ENCODE measurements around the gene GAGE10.
"Not testable (repeated sequence)": the region's sequence is repeated elsewhere in the genome, so short reads cannot be mapped to it uniquely, and the experiment has no call there.

Gene GAGE10

DNA sequence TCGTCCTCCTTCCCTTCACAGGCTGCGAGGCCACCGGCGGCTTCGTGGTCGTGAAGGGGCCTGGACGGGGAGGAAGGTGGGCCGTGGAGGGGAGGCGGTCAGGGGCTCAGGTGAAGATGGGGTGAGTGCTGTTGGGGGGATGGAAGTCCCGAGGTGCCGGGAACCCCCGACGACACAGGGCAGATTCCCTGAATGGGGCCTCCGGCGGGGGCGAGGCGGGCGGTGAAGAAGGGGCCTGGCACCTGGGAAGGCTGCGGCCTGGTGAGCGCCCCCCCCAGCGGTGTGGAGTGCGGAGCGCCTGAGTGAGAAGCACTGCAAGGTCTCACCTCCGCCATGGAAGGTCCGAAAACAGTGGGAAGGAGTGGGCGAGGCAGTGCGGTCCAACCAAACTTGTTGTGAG lies 18.8 kb downstream of the GAGE10 start:
- in situ Hi-C loops (cut with MboI; ENCODE audit: low sequenced_read_pairs): not testable (repeated sequence)

DNA sequence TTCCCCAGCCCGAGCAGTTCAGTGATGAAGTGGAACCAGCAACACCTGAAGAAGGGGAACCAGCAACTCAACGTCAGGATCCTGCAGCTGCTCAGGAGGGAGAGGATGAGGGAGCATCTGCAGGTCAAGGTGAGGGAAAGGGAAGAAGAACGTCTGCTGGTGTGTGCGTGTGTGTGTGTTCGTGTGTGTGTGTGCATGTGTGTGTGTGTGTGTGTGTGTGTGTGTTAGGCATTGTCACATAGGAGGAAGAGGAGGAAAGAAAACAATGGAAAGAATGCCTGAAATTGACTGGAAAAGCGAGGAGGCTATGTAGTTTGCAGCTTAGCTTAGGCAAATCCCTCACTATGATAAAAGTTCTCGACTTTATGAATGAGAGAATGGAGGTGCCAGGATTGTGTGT lies 20.3 kb downstream of the GAGE10 start:
- in situ Hi-C loops (cut with MboI; ENCODE audit: low sequenced_read_pairs): not testable (repeated sequence)

DNA sequence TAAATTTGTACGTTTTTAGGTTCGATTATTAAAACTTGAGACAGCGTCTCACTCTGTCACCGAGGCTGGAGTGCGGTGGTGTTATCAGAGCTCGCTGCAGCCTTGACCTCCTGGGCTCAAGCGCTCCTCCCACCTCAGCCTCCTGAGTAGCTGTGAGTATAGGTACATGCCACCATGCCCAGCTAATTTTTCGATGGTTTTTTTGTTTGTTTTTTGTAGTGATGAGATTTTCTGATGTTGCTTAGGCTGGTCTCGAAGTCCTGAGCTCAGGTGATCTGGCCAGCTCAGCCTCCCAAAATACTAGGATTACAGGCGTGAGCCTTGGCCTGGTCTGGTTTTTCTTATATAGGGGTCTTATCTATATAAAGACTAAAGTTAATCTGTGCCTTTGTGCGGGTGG lies 27.0 kb downstream of the GAGE10 start:
- in situ Hi-C loops (cut with MboI; ENCODE audit: low sequenced_read_pairs): not testable (repeated sequence)

DNA sequence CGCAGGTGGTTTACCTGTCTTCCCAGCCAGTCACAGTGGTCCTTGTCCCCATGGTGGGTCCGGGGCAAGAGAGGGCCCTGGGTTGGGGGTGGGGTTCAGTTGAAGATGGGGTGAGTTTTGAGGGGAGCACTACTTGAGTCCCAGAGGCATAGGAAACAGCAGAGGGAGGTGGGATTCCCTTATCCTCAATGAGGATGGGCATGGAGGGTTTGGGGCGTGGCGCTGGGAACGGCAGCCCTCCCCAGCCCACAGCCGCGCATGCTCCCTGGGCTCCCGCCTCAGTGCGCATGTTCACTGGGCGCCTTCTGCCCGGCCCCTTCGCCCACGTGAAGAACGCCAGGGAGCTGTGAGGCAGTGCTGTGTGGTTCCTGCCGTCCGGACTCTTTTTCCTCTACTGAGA lies 27.8 kb downstream of the GAGE10 start, which contains the start of gene GAGE13:
Gene GAGE13, plus strand, starts transcription at position 301 of the 400 bp plus-strand sequence. CDS start 1,156 bp downstream, outside the sequence.
- in situ Hi-C loops (cut with MboI; ENCODE audit: low sequenced_read_pairs): not testable (repeated sequence)

DNA sequence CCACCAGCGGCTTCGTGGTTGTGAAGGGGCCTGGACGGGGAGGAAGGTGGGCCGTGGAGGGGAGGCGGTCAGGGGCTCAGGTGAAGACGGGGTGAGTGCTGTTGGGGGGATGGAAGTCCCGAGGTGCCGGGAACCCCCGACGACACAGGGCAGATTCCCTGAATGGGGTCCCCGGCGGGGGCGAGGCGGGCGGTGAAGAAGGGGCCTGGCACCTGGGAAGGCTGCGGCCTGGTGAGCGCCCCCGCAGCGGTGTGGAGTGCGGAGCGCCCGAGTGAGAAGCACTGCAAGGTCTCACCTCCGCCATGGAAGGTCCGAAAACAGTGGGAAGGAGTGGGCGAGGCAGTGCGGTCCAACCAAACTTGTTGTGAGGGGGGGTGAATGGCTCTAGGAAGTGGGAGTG lies 28.4 kb downstream of the GAGE10 start:
- in situ Hi-C loops (cut with MboI; ENCODE audit: low sequenced_read_pairs): not testable (repeated sequence)

DNA sequence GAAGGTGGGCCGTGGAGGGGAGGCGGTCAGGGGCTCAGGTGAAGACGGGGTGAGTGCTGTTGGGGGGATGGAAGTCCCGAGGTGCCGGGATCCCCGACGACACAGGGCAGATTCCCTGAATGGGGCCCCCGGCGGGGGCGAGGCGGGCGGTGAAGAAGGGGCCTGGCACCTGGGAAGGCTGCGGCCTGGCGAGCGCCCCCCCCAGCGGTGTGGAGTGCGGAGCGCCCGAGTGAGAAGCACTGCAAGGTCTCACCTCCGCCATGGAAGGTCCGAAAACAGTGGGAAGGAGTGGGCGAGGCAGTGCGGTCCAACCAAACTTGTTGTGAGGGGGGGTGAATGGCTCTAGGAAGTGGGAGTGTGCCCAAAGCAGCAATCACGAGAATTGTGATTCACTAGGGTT lies 38.0 kb downstream of the GAGE10 start:
- in situ Hi-C loops (cut with MboI; ENCODE audit: low sequenced_read_pairs): not testable (repeated sequence)

DNA sequence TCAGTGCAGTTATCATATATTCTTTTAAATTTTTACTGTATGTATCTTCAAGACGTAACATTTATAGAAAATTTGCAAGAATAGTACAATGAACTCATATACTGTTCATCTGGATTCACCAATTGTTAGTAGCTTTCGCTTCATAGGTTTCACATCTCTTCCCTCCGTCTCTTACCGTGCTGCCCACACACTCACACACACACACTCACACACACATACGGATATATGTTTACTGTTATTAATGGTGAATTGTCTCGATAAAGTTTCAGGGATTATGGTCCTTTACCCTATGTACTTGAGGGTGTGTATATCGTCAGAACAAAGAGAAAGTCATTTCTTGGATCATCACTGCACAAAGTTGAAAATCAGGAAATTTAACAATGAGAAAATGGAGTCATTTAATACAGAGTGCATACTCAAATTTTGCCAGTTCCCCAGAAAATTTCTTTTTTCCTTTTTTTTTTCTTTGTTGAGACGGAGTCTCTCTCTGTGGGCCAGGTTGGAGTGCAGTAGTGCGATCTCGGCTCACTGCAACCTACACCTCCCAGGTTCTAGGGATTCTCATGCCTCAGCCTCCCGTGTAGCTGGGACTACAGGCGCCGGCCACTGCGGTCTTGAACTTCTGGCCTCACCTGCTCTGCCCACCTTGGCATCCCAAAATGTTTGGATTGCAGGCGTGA lies 41.2 kb downstream of the GAGE10 start:
- in situ Hi-C loops (cut with MboI; ENCODE audit: low sequenced_read_pairs): not testable (repeated sequence)

DNA sequence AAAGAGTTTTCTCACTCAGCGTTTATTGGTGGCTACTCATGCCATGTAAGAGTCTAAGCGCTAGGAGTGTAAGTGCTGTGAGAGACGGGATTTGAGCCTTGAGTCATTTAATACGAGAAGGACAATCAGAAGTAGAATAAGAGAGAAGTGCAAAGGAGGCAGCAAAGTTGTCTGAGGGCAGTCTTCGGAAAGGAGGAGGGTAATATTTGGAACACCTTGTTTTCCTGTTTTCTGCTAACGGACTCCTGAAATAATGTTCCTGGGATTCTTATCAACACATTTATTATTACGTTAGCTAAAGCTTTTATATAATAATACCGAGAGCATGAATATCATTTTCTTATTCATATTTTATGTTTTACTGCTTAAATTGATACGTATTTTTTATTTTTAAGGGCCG lies 42.0 kb downstream of the GAGE10 start:
- in situ Hi-C loops (cut with MboI; ENCODE audit: low sequenced_read_pairs): not testable (repeated sequence)

DNA sequence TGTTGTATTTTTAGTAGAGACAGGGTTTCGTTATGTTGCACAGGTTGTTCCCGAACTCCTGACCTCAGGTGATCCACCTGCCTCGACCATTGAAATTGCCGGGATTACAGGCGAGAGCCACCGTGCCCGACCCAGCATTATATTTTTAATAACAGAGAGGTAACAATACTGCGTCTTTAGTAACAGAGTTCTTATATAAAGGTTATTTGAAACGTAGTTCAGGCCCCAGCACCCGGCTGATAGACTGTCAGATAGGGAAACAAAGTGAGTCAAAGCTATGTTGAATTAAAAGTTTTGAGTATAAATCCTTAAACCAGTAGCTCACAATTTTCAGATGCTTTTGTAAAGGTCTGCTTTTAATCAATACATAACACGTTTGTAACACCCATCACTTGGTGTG lies 42.7 kb downstream of the GAGE10 start:
- in situ Hi-C loops (cut with MboI; ENCODE audit: low sequenced_read_pairs): not testable (repeated sequence)

All from HL-60/S4 treated with phorbol 12-myristate 13-acetate at 8.2 ng/mL for 4 days and 3 days (cell line).